ENCODE results near the gene BICD1.

The BICD1 gene

GRCh38 chr12:32285489-32285888, 178.8 kb downstream of the BICD1 start:
- no peak for DNase-seq

GRCh38 chr12:32290411-32290810, 183.8 kb downstream of the BICD1 start:
- no peak for DNase-seq

GRCh38 chr12:32292151-32292550, 185.5 kb downstream of the BICD1 start:
- no peak for DNase-seq

- DNase-seq, result no peak
Observed at GRCh38 chr12:32293808-32294419, 187.3 kb downstream of the BICD1 start.

GRCh38 chr12:32296567-32296966, 189.9 kb downstream of the BICD1 start:
- DNase-seq, result no peak

- no peak for DNase-seq
Observed at GRCh38 chr12:32298917-32299316, 192.3 kb downstream of the BICD1 start.

- DNase-seq, result no peak
Observed at GRCh38 chr12:32301216-32301615, 194.6 kb downstream of the BICD1 start.

- peak; percentile 13 for DNase-seq
Observed at GRCh38 chr12:32302218-32303173, 195.8 kb downstream of the BICD1 start.

- no peak for DNase-seq
Observed at GRCh38 chr12:32303174-32303549, 196.5 kb downstream of the BICD1 start.

GRCh38 chr12:32305163-32305562, 198.5 kb downstream of the BICD1 start:
- DNase-seq, result no peak

- no peak for DNase-seq
Observed at GRCh38 chr12:32307326-32307725, 200.7 kb downstream of the BICD1 start.

- no peak for DNase-seq
Observed at GRCh38 chr12:32309811-32310736, 203.4 kb downstream of the BICD1 start.

GRCh38 chr12:32312049-32312670, 205.5 kb downstream of the BICD1 start:
- no peak for DNase-seq

GRCh38 chr12:32322354-32322753, 215.7 kb downstream of the BICD1 start:
- no peak for DNase-seq

- DNase-seq, result no peak
Observed at GRCh38 chr12:32331133-32331532, 224.5 kb downstream of the BICD1 start.

- no peak for DNase-seq
Observed at GRCh38 chr12:32332446-32332845, 225.8 kb downstream of the BICD1 start.

- DNase-seq, result no peak
Observed at GRCh38 chr12:32334371-32334777, 227.7 kb downstream of the BICD1 start.

GRCh38 chr12:32336261-32336660, 229.6 kb downstream of the BICD1 start:
- no peak for DNase-seq

GRCh38 chr12:32343496-32343895, 236.8 kb downstream of the BICD1 start:
- DNase-seq, result no peak

- no peak for DNase-seq
Observed at GRCh38 chr12:32344047-32344446, 237.4 kb downstream of the BICD1 start.

- no peak for DNase-seq
Observed at GRCh38 chr12:32353540-32353939, 246.9 kb downstream of the BICD1 start.

GRCh38 chr12:32357601-32358249, 251.1 kb downstream of the BICD1 start:
- DNase-seq, result no peak
